ENCODE measurements around the gene CEP41.

- no peak for TF ChIP-seq CTCF (IDR thresholded peaks at IDR 0.05)
- no peak for TF ChIP-seq POLR2A (IDR thresholded peaks at IDR 0.05)
- no peak for TF ChIP-seq POLR2AphosphoS5 (IDR thresholded peaks at IDR 0.05)
Observed at GRCh38 chr7:130468612-130469011, 27.8 kb upstream of the CEP41 start.
